ENCODE results near the gene SNRK.
A peak's percentile ranks its signal among the peaks of the same experiment; 100 is the strongest.

Gene SNRK, protein sequence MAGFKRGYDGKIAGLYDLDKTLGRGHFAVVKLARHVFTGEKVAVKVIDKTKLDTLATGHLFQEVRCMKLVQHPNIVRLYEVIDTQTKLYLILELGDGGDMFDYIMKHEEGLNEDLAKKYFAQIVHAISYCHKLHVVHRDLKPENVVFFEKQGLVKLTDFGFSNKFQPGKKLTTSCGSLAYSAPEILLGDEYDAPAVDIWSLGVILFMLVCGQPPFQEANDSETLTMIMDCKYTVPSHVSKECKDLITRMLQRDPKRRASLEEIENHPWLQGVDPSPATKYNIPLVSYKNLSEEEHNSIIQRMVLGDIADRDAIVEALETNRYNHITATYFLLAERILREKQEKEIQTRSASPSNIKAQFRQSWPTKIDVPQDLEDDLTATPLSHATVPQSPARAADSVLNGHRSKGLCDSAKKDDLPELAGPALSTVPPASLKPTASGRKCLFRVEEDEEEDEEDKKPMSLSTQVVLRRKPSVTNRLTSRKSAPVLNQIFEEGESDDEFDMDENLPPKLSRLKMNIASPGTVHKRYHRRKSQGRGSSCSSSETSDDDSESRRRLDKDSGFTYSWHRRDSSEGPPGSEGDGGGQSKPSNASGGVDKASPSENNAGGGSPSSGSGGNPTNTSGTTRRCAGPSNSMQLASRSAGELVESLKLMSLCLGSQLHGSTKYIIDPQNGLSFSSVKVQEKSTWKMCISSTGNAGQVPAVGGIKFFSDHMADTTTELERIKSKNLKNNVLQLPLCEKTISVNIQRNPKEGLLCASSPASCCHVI

GRCh38 chr3:43286115-43286840 is at the start of gene SNRK:
Gene SNRK, plus strand, starts transcription at chr3:43286540. Its CDS starts 16,664 bp downstream, at chr3:43303204.
- peak; percentile 83 to 96 (median 86) for DNase-seq (ENCODE audit: low read depth in 4 of 4, low spot score in 1 of 4)

GRCh38 chr3:43238801-43239200 is 47.5 kb upstream of the SNRK start:
- no peak for DNase-seq (ENCODE audit: low read depth in 4 of 4, low spot score in 1 of 4)

GRCh38 chr3:43239755-43240154 is 46.6 kb upstream of the SNRK start:
- no peak for DNase-seq (ENCODE audit: low read depth in 4 of 4, low spot score in 1 of 4)

GRCh38 chr3:43243590-43244587 is 42.5 kb upstream of the SNRK start:
- no peak for DNase-seq (ENCODE audit: low read depth in 4 of 4, low spot score in 1 of 4)

DNA sequence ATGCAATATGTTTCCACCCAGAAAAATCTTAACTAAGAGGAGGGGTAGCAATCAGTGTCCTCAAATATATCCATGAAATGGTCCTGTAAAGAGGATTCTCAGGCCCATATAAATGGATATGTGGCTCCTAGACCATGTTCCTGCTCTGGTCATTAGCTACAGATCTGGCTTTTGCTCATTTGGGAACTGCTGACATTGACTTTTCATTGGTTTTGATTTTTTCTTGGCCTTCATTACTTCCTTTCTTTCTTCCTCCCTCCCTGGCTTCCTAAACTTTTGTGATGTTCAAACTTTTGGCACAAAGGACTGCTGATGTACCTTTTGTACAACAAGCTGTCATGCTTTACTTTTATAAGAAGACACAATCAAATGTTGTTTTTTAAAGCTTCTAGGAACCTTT is 41.6 kb upstream of the SNRK start:
- no peak for DNase-seq (ENCODE audit: low read depth in 4 of 4, low spot score in 1 of 4)

GRCh38 chr3:43246976-43247375 is 39.4 kb upstream of the SNRK start:
- no peak for DNase-seq (ENCODE audit: low read depth in 4 of 4, low spot score in 1 of 4)

DNA sequence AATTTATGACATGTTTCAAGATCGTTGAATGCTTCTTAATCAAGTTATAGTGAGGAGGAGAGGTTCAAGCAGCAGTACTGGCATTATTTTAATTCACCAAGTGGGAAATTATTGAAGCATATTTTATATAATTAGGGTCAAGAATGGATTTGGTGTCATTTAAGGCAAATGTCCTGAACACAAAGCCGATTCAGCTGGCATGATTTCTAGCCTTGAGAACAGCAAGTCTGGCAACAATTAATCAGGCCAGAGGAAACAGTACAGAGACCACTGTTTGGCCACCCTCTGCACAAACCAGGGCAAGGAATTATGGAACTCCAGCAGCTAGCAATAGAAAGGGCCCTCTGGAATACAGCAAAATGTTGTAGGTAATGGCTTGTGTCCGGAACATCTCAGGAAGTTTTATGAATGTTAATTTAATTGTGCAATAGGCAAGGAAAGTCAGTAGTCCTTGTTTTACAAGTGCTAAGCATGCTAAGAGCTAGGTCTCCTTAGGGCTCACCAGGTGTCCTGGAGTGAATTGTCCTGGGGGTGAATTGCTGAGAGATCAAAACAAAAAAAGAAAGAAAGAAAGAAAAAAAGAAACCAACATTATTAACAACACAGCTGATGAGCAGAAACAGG is 38.7 kb upstream of the SNRK start:
- no peak for DNase-seq (ENCODE audit: low read depth in 4 of 4, low spot score in 1 of 4)

- no peak for DNase-seq (ENCODE audit: low read depth in 4 of 4, low spot score in 1 of 4)
Observed at GRCh38 chr3:43248185-43248583, 38.2 kb upstream of the SNRK start.

GRCh38 chr3:43248973-43249372 is 37.4 kb upstream of the SNRK start:
- DNase-seq (ENCODE audit: low read depth in 4 of 4, low spot score in 1 of 4) = no peak

DNA sequence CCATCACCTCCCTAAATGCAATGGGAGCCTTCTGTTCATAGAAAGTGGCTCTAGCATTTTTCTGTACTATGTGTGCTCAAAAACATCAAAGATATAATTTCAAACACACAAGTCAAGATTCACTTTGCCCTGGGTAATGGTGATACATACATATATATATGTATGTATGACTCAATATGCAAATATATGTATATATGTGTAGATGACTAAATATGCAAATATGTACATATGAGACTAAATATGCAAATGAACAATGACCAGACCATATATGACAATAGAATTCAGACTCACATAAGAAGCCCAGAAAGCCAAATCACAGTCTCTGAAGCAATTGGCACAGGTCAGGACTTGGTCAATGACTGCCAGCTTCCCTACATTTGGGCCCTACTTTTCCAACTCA is 36.9 kb upstream of the SNRK start:
- DNase-seq (ENCODE audit: low read depth in 4 of 4, low spot score in 1 of 4) = no peak

GRCh38 chr3:43253294-43253693 is 33.0 kb upstream of the SNRK start:
- DNase-seq (ENCODE audit: low read depth in 4 of 4, low spot score in 1 of 4) = no peak

GRCh38 chr3:43254125-43254524 is 32.2 kb upstream of the SNRK start:
- no peak for DNase-seq (ENCODE audit: low read depth in 4 of 4, low spot score in 1 of 4)

- DNase-seq (ENCODE audit: low read depth in 4 of 4, low spot score in 1 of 4) = no peak
Observed at GRCh38 chr3:43255662-43256061, 30.7 kb upstream of the SNRK start.

GRCh38 chr3:43256714-43257461 is 29.5 kb upstream of the SNRK start:
- no peak for DNase-seq (ENCODE audit: low read depth in 4 of 4, low spot score in 1 of 4)

DNA sequence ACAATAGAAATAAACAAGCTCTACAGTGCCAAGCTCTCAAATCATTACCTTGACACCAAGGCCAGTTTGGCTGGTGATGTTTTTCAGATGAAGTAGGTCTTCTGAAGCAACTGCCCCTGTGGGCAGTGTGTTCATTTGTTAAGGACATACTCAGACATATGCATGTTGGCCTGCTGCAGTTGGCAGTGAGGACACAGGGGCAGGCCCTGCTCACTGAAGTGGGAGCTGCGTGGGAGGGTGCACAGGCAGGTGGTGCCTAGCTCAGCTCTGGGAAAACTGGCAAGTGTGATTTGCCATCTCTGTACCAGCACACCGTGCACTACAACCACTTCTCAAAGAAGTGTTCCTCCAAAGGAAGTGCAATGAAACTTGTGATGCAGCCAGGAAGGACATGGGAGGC is 28.5 kb upstream of the SNRK start:
- DNase-seq (ENCODE audit: low read depth in 4 of 4, low spot score in 1 of 4) = no peak

- no peak for DNase-seq (ENCODE audit: low read depth in 4 of 4, low spot score in 1 of 4)
Observed at GRCh38 chr3:43259626-43260025, 26.7 kb upstream of the SNRK start.

GRCh38 chr3:43260412-43260811 is 25.9 kb upstream of the SNRK start:
- no peak for DNase-seq (ENCODE audit: low read depth in 4 of 4, low spot score in 1 of 4)

DNA sequence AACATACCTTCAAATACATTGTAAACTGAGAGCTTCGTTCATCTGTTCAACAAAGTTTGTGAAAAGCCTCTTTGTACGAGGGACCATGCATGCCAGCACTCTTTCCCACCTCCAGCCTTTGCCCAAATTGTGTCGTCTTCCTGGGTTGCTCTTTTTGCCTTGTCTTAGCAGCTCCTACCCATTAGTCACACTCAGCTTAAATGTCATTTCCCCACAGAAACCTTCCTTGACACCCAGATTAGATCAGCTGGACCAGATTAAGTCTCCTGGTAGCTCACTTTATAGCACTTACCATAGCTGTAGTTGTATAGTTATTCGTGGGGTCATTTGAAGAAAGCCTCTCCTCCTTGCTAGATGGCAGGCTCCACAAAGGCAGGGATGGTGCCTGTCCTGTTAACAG is 24.1 kb upstream of the SNRK start:
- DNase-seq (ENCODE audit: low read depth in 4 of 4, low spot score in 1 of 4) = no peak

DNA sequence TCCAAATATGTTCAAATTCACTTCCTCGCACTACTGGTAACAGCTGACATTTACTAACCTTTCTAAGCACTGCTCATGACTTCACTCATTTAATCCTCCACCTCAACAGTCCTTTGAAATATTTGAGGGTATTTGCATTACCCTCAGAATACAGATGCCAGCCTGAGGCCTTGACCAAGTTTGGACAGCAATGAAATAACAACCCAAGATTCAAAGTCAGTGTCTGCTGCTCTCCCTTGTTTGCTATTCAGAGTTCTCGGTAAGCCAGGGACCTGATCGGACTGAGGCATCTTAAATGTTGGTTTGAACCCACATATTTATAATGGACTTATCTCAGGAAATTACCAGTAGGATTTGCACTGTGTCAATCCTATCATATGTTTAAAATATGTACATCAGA is 19.9 kb upstream of the SNRK start:
- no peak for DNase-seq (ENCODE audit: low read depth in 4 of 4, low spot score in 1 of 4)
